Renal pelvis (tissue), 4 donors: Measurements from ENCODE around the gene CYP51A1. TPM values are rescaled to one million over a fixed set of nuclear protein-coding genes. Genes with fewer than 3 reads are reported as not detected.

ENCODE experiments used
- DNase-seq: peaks from one replicate; pipeline ENCODE4 v3.0.0-alpha.2; 2013
- polyA plus RNA-seq, 3 donors: library from polyadenylated mRNA; unstranded; fragments of 120-200 nt; gene quantifications; one replicate each; pipeline ENCODE4 v1.2.1, GENCODE V29; 2013; ENCODE audit not compliant: insufficient read length in 3 of 3

Gene CYP51A1
- polyA plus RNA-seq, 3 donors: 69.4 to 87.2 (median 77.5) TPM

GRCh38 chr7:92064438-92065029 is 69.7 kb downstream of the CYP51A1 start:
- DNase-seq: no peak

Other genes starting within 250 kb of the CYP51A1 start
- gene AKAP9, start 193.6 kb downstream of the CYP51A1 start, polyA plus RNA-seq: 100 to 1,000 TPM in 1 of 3 donors, 10 to 100 TPM in 2; 75.7 to 105 (median 88.3) TPM
- gene LRRD1, start 44.7 kb upstream of the CYP51A1 start, polyA plus RNA-seq: 1 to 10 TPM in 1 of 3 donors, under 1 TPM in 2; 0.31 to 1.0 (median 0.68) TPM
- 10 to 100 TPM; 36.6 to 64.4 (median 55.8) TPM for gene KRIT1, start 111.4 kb upstream of the CYP51A1 start, polyA plus RNA-seq
- 10 to 100 TPM; 40.9 to 56.4 (median 53.7) TPM for gene ANKIB1, start 111.5 kb upstream of the CYP51A1 start, polyA plus RNA-seq